ENCODE results near the gene SLC25A38. TPM values are rescaled to one million over a fixed set of nuclear protein-coding genes. Genes with fewer than 3 reads are reported as not detected.

The SLC25A38 gene
- total and polyA plus RNA-seq, 9 of the 15 experiments (the other 6 are each of a cell fraction or from before 2014, with no cell fraction given) = 13.5 to 51.1 (median 30.6) TPM

DNA sequence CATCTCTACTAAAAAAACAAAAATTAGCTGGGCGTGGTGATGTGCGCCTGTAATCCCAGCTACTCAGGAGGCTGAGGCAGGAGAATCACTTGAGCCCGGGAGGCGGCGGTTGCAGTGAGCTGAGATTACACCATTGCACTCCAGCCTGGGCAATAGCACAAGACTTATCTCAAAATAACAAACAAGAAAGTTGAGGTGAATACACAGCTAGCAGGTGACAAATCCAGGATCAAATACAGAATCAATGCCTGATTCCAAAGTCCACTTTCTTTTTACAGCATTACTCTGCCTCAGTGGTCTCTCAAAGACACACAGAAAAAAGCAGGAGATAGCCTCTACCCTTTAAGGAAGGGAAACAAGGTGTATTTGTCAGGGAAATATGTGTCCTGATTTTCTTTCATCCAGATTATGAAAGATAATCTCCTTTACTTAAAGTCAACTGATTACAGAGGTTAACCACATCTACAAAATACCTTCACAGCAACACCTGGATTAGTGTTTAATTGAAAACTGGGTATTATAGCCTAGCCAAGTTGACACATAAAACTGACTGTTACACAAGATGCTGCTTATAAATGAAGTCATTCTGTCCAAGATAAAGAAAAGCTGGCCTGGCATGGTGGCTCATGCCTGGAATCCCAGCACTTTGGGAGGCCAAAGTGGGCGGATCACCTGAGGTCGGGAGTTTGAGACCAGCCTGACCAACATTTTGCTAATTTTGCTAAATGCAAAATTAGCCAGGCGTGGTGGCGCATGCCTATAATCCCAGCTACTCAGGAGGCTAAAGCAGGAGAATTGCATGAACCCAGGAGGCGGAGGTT lies 4.0 kb upstream of the SLC25A38 start (continued):
- TF ChIP-seq, protein P1, sequence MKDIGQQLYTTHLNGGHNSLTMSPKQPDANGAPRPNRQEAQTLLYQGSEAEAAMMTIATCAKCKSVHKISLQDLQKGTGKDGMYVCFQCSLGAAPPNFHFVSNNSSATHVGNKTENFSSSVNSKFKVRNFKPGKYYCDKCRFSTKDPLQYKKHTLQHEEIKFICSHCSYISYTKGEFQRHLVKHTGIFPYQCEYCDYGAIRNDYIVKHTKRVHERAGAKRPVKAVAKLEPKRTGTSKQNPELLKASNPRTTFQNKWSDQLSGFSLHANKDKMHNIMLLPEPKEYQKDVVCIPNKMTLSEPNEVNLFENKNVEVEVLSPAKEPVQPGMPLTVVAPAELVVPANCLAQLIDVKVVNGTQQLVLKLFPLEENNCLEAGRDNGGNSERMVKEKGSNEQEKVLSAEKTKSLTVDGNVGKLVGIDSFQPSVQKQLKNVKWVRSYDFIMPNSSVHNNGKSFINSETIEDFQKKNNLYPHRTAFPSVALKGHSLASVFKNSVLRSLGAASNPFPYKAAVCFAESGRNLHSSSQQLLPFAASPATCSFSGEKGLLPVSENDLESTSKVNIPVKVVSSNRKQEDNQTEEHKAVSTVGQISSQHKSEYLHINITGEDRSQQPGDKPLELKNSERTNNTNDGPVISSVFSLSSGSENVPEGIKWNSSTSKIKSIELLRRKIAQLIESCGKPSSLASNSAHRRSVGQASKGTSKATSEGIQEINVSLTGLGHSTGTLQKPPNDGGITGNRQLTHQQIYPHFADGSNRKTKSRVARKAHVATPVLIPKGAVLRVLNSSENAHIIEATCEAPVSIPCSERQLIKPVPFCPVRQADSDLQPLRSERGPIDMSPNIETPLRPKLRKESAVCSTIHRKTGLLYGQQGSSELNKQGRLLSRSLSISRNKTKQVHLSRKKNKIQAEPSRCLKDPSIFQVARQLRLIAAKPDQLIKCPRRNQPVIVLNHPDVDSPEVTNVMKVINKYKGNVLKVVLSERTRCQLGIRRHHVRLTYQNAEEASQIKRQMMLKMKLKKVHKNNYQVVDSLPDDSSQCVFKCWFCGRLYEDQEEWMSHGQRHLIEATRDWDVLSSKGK (CRISPR knock-in tag; IDR thresholded peaks at IDR 0.05) = no peak
- TF ChIP-seq, protein P2, sequence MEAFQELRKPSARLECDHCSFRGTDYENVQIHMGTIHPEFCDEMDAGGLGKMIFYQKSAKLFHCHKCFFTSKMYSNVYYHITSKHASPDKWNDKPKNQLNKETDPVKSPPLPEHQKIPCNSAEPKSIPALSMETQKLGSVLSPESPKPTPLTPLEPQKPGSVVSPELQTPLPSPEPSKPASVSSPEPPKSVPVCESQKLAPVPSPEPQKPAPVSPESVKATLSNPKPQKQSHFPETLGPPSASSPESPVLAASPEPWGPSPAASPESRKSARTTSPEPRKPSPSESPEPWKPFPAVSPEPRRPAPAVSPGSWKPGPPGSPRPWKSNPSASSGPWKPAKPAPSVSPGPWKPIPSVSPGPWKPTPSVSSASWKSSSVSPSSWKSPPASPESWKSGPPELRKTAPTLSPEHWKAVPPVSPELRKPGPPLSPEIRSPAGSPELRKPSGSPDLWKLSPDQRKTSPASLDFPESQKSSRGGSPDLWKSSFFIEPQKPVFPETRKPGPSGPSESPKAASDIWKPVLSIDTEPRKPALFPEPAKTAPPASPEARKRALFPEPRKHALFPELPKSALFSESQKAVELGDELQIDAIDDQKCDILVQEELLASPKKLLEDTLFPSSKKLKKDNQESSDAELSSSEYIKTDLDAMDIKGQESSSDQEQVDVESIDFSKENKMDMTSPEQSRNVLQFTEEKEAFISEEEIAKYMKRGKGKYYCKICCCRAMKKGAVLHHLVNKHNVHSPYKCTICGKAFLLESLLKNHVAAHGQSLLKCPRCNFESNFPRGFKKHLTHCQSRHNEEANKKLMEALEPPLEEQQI (IDR thresholded peaks at IDR 0.05) = no peak
- TF ChIP-seq ZNF830 (CRISPR knock-in tag; IDR thresholded peaks at IDR 0.05) = no peak
- TF ChIP-seq TAL1 (IDR thresholded peaks at IDR 0.05) = no peak
- TF ChIP-seq, protein P3, sequence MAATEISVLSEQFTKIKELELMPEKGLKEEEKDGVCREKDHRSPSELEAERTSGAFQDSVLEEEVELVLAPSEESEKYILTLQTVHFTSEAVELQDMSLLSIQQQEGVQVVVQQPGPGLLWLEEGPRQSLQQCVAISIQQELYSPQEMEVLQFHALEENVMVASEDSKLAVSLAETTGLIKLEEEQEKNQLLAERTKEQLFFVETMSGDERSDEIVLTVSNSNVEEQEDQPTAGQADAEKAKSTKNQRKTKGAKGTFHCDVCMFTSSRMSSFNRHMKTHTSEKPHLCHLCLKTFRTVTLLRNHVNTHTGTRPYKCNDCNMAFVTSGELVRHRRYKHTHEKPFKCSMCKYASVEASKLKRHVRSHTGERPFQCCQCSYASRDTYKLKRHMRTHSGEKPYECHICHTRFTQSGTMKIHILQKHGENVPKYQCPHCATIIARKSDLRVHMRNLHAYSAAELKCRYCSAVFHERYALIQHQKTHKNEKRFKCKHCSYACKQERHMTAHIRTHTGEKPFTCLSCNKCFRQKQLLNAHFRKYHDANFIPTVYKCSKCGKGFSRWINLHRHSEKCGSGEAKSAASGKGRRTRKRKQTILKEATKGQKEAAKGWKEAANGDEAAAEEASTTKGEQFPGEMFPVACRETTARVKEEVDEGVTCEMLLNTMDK (IDR thresholded peaks at IDR 0.05; ENCODE audit: borderline replicate concordance, insufficient read depth, low read depth, low read length, poor library complexity, severe bottlenecking) = no peak
- no peak for TF ChIP-seq MAZ (CRISPR knock-in tag; conservative IDR thresholded peaks at IDR 0.05 in 1 of 2, IDR thresholded peaks at IDR 0.05 in 1 of 2)
- TF ChIP-seq, protein P4, sequence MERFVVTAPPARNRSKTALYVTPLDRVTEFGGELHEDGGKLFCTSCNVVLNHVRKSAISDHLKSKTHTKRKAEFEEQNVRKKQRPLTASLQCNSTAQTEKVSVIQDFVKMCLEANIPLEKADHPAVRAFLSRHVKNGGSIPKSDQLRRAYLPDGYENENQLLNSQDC (CRISPR knock-in tag; IDR thresholded peaks at IDR 0.05) = no peak
- TF ChIP-seq SOX6 (IDR thresholded peaks at IDR 0.05) = no peak
- no peak for TF ChIP-seq MYC (IDR thresholded peaks at IDR 0.05; ENCODE audit: low read depth, low read length)
- TF ChIP-seq MYC (CRISPR knock-in tag; IDR thresholded peaks at IDR 0.05; ENCODE audit: borderline replicate concordance, low read depth) = no peak
- TF ChIP-seq MXI1 (IDR thresholded peaks at IDR 0.05; ENCODE audit: low read depth, low read length) = no peak
- TF ChIP-seq HNRNPH1 (optimal IDR thresholded peaks at IDR 0.05; ENCODE audit: low read depth, low read length) = no peak
- TF ChIP-seq STAT5B (CRISPR knock-in tag; IDR thresholded peaks at IDR 0.05) = no peak
- TF ChIP-seq, protein P5, sequence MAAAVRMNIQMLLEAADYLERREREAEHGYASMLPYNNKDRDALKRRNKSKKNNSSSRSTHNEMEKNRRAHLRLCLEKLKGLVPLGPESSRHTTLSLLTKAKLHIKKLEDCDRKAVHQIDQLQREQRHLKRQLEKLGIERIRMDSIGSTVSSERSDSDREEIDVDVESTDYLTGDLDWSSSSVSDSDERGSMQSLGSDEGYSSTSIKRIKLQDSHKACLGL (CRISPR knock-in tag; IDR thresholded peaks at IDR 0.05; ENCODE audit: borderline replicate concordance, poor library complexity, severe bottlenecking) = no peak
- no peak for TF ChIP-seq RBM14 (IDR thresholded peaks at IDR 0.05; ENCODE audit: borderline replicate concordance, insufficient read depth, low read depth, low read length)
- no peak for TF ChIP-seq ELF2 (CRISPR knock-in tag; IDR thresholded peaks at IDR 0.05)
- no peak for TF ChIP-seq BCOR (IDR thresholded peaks at IDR 0.05)
- no peak for TF ChIP-seq TEAD2 (tag; IDR thresholded peaks at IDR 0.05)

Measured in K562 (cell line).